Ascending aorta (tissue), 2 donors: ENCODE results near the gene PRICKLE1. TPM values are rescaled to one million over a fixed set of nuclear protein-coding genes. Genes with fewer than 3 reads are reported as not detected.

ENCODE experiments used
- DNase-seq, 2 donors: peaks; one replicate each; pipeline ENCODE4 v3.0.0-alpha.2; 2019; ENCODE audit warnings: low spot score in 2 of 2
- H3K27ac ChIP-seq, 2 donors: fragments of 200-600 bp; sonication (generic); one replicate each; pipeline ENCODE4 v1.5.1; 2016 to 2017; ENCODE audit warnings: mild to moderate bottlenecking in 1 of 2
- H3K27me3 ChIP-seq: fragments of 200-600 bp; sonication (generic); one replicate; pipeline ENCODE4 v1.5.1; 2017
- H3K36me3 ChIP-seq, 2 donors: fragments of 200-600 bp; sonication (generic); one replicate each; pipeline ENCODE4 v1.5.1; 2016
- H3K4me1 ChIP-seq, 2 donors: fragments of 200-600 bp; sonication (generic); one replicate each; pipeline ENCODE4 v1.5.1; 2016 to 2017; ENCODE audit warnings: mild to moderate bottlenecking in 1 of 2
- H3K4me3 ChIP-seq, 2 donors: fragments of 200-600 bp; sonication (generic); one replicate each; pipeline ENCODE4 v1.5.1; 2016 to 2017; ENCODE audit warnings: mild to moderate bottlenecking in 1 of 2
- H3K9me3 ChIP-seq, 2 donors: fragments of 200-600 bp; sonication (generic); one replicate each; pipeline ENCODE4 v1.5.1; 2016
- intact Hi-C: fragments of 100-400 bp; cut with DNase I; formaldehyde crosslinking; loops from one replicate; pipeline ENCODE4 v1.15.1; 2023
- total RNA-seq: library from RNA; depleted of rRNA; stranded (reverse); fragments of >200 nt; gene quantifications from one replicate; pipeline ENCODE4 v1.1.0, GENCODE V29; 2016
- TF ChIP-seq, protein P1 (sequence below), 3 experiments: fragments of 200-600 bp in 2 of 3; fragments of 450-650 bp in 1 of 3; sonication (generic) in 2 of 3; IDR thresholded peaks; one replicate each; pipeline ENCODE4 v1.5.1; 2016 to 2019; ENCODE audit warnings: antibody characterized with exemption in 3 of 3, mild to moderate bottlenecking in 1 of 3, moderate library complexity in 1 of 3

The PRICKLE1 gene
- total RNA-seq, 1 donor from 2014 or later: 1.8 TPM

DNA sequence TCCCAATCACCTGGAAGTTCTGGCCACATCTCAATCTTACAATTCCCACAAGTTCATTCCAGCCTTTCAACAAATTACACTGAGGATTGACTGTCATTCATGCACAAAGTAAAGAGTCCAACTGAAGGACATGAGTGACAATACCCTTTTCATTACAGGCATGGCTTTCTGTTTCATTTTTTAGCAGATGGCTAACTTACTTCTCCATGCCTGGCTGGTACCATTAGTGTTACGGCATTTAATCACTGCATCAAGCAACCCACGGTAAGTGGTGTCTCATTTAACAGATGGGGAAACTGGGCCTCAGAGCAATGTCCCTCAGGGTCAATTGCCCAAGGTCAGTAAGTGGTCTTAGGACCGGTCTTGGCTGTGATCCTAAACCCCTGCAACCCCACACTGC lies 114.4 kb downstream of the PRICKLE1 start:
- Histone ChIP-seq H3K36me3 (no peaks in the 10 kb centered on the region), H3K27ac (no peak overlapping the region), H3K4me3 (no peak overlapping the region), H3K4me1 (no peaks in the 10 kb centered on the region), H3K9me3 (no peaks in the 10 kb centered on the region), H3K27me3 (no peaks in the 10 kb centered on the region)
- intact Hi-C loops: no loop called here
- TF ChIP-seq, protein P1, sequence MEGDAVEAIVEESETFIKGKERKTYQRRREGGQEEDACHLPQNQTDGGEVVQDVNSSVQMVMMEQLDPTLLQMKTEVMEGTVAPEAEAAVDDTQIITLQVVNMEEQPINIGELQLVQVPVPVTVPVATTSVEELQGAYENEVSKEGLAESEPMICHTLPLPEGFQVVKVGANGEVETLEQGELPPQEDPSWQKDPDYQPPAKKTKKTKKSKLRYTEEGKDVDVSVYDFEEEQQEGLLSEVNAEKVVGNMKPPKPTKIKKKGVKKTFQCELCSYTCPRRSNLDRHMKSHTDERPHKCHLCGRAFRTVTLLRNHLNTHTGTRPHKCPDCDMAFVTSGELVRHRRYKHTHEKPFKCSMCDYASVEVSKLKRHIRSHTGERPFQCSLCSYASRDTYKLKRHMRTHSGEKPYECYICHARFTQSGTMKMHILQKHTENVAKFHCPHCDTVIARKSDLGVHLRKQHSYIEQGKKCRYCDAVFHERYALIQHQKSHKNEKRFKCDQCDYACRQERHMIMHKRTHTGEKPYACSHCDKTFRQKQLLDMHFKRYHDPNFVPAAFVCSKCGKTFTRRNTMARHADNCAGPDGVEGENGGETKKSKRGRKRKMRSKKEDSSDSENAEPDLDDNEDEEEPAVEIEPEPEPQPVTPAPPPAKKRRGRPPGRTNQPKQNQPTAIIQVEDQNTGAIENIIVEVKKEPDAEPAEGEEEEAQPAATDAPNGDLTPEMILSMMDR (IDR thresholded peaks at IDR 0.05): no peak
- no peak for DNase-seq

DNA sequence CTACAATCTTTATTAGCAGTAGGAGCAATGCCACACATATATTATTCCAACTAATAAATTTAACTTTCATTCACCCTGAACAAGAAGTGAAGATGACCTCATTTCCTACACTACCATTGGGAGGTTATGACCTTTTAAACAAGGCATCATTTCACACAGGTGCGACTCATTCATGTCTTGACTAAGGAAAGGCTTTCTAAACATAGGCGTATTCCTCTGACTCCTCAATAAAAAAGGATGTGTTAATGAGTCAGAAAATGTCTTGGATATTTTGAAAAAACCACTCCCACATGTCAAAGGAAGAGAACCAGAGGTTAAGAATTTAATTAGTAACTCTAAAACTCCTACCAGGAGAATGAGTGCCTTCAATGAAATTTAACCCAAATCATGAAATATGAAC lies 115.2 kb downstream of the PRICKLE1 start:
- H3K27ac ChIP-seq: no peak overlapping the region
- H3K9me3 ChIP-seq: no peaks in the 10 kb centered on the region
- no peaks in the 10 kb centered on the region for H3K4me1 ChIP-seq
- DNase-seq: no peak
- intact Hi-C loops: no loop called here
- H3K27me3 ChIP-seq: no peaks in the 10 kb centered on the region
- H3K4me3 ChIP-seq: no peak overlapping the region
- H3K36me3 ChIP-seq: no peaks in the 10 kb centered on the region
- TF ChIP-seq, protein P1 (IDR thresholded peaks at IDR 0.05): no peak

DNA sequence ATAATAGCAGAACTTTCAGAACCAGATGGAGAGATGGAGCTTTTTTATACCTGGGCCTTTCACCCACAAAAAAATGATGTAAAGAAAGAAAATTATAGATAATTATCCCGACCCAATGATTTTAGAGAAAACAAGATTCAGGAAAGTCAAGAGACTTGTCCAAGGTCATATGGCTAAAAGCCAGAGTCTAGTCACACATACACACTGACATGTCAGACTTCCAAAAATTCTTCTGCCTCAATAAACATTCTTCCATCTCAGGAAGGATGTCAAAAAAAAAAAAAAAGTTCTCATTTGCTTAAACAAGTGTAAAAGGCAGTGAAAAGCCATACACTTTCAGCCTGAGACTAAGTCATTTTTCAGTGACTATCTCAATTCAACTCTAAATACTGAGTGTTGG lies 116.0 kb downstream of the PRICKLE1 start:
- no peaks in the 10 kb centered on the region for H3K4me1 ChIP-seq
- intact Hi-C loops: no loop called here
- no peaks in the 10 kb centered on the region for H3K36me3 ChIP-seq
- no peak for DNase-seq
- no peaks in the 10 kb centered on the region for H3K27me3 ChIP-seq
- H3K9me3 ChIP-seq: no peaks in the 10 kb centered on the region
- TF ChIP-seq, protein P1 (IDR thresholded peaks at IDR 0.05): no peak
- H3K27ac ChIP-seq: no peak overlapping the region
- no peak overlapping the region for H3K4me3 ChIP-seq

DNA sequence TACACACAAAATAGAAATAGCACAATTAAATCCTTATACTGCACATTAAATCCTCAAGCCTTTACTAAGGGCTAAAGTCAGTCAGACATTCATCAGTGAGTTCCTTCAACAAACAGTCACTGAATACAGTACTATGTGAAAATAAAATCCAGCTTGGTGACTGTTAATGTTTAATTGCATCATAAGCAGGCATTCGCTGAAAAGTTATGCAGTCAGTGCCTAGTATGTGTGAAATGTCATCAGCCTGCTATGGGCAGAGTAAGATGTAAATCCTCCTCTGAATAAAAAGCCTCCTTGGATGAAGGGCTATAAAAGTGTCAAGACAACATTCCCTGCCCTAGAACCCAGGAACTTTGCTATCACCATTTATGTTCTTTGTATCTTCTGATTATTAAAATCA lies 116.4 kb downstream of the PRICKLE1 start:
- TF ChIP-seq, protein P1 (IDR thresholded peaks at IDR 0.05): no peak
- H3K4me3 ChIP-seq: no peak overlapping the region
- DNase-seq: no peak
- no peaks in the 10 kb centered on the region for H3K9me3 ChIP-seq
- no peaks in the 10 kb centered on the region for H3K36me3 ChIP-seq
- H3K27ac ChIP-seq: no peak overlapping the region
- intact Hi-C loops: no loop called here
- no peaks in the 10 kb centered on the region for H3K4me1 ChIP-seq
- no peaks in the 10 kb centered on the region for H3K27me3 ChIP-seq

DNA sequence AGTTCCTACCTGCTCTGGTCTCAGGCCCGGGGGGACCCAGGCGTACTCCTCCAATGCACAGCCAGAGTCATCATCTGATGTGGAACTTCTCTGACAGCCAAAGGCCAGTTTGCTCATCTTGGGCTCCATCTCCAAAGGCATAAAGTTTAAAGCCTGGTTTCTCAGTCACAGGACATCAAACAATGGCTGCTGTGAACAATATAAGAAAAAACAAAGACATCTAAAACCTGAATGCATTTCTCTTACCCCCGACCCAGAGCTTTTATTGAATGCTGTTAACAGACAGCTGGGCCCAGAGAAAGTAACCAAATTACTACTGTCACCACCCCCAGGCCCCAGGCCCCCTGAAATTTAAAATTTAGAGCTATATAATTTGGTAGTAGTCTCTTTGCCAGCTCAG lies 117.2 kb downstream of the PRICKLE1 start:
- intact Hi-C loops: no loop called here
- H3K27me3 ChIP-seq: no peaks in the 10 kb centered on the region
- TF ChIP-seq, protein P1 (IDR thresholded peaks at IDR 0.05): no peak
- H3K27ac ChIP-seq: no peak overlapping the region
- DNase-seq: no peak
- H3K36me3 ChIP-seq: no peaks in the 10 kb centered on the region
- H3K4me1 ChIP-seq: no peaks in the 10 kb centered on the region
- no peak overlapping the region for H3K4me3 ChIP-seq
- H3K9me3 ChIP-seq: no peaks in the 10 kb centered on the region
